Activated naive CD8-positive, alpha-beta T cell treated with anti-CD3 and anti-CD28 coated beads, Interleukin-2, amount 50 U/mL, for 24 hours (primary cell): ENCODE measurements around the gene ITPR1.
A peak's percentile ranks its signal among the peaks of the same experiment; 100 is the strongest.

ENCODE experiments used
- ATAC-seq: fragments of 150-1000 bp; cut with Tn5 transposase; one replicate; pipeline ENCODE4 v1.10.0; 2021
- DNase-seq: peaks from one replicate; pipeline ENCODE4 v3.0.0; 2021
- H3K27ac Mint-ChIP-seq: one replicate; pipeline ENCODE4 v1.8.0; 2021; ENCODE audit warnings: mild to moderate bottlenecking, mixed read lengths
- H3K27me3 Mint-ChIP-seq: one replicate; pipeline ENCODE4 v1.8.0; 2021; ENCODE audit warnings: mixed read lengths
- H3K36me3 Mint-ChIP-seq: one replicate; pipeline ENCODE4 v1.8.0; 2021; ENCODE audit warnings: low read depth, mixed read lengths
- H3K4me1 Mint-ChIP-seq: one replicate; pipeline ENCODE4 v1.8.0; 2021; ENCODE audit warnings: mixed read lengths
- H3K4me3 Mint-ChIP-seq: one replicate; pipeline ENCODE4 v1.8.0; 2021; ENCODE audit warnings: mild to moderate bottlenecking, moderate library complexity, mixed read lengths
- H3K9me3 Mint-ChIP-seq: one replicate; pipeline ENCODE4 v1.8.0; 2021; ENCODE audit warnings: mixed read lengths

The ITPR1 gene

GRCh38 chr3:4614927-4615326 lies 121.8 kb downstream of the ITPR1 start:
- no peaks in the 10 kb centered on the region for H3K27me3 Mint-ChIP-seq
- H3K4me1 Mint-ChIP-seq: peaks cover 21% of the 10 kb centered on the region
- ATAC-seq: no peak
- H3K27ac Mint-ChIP-seq: no peak overlapping the region
- H3K36me3 Mint-ChIP-seq: peaks cover 5% of the 10 kb centered on the region
- no peak overlapping the region for H3K4me3 Mint-ChIP-seq
- no peaks in the 10 kb centered on the region for H3K9me3 Mint-ChIP-seq
- no peak for DNase-seq

- peaks cover 7% of the 10 kb centered on the region for H3K36me3 Mint-ChIP-seq
- no peak overlapping the region for H3K4me3 Mint-ChIP-seq
- ATAC-seq (no peak), DNase-seq (no peak)
- H3K27me3 Mint-ChIP-seq: no peaks in the 10 kb centered on the region
- no peaks in the 10 kb centered on the region for H3K9me3 Mint-ChIP-seq
- H3K27ac Mint-ChIP-seq: peak overlapping the region; percentile 29
- peaks cover 27% of the 10 kb centered on the region for H3K4me1 Mint-ChIP-seq
Observed at GRCh38 chr3:4615750-4616149, 122.6 kb downstream of the ITPR1 start.

- H3K4me1 Mint-ChIP-seq: peaks cover 17% of the 10 kb centered on the region
- no peaks in the 10 kb centered on the region for H3K27me3 Mint-ChIP-seq
- H3K9me3 Mint-ChIP-seq: peaks cover 4% of the 10 kb centered on the region
- H3K27ac Mint-ChIP-seq: no peak overlapping the region
- DNase-seq: no peak
- H3K4me3 Mint-ChIP-seq: no peak overlapping the region
- peaks cover 15% of the 10 kb centered on the region for H3K36me3 Mint-ChIP-seq
- ATAC-seq: no peak
Observed at GRCh38 chr3:4623421-4623999, 130.4 kb downstream of the ITPR1 start.

GRCh38 chr3:4627651-4628375 lies 134.7 kb downstream of the ITPR1 start:
- Mint-ChIP-seq H3K9me3 (no peaks in the 10 kb centered on the region), H3K36me3 (peaks cover 3% of the 10 kb centered on the region), H3K4me3 (no peak overlapping the region), H3K27ac (no peak overlapping the region), H3K4me1 (no peaks in the 10 kb centered on the region), H3K27me3 (no peaks in the 10 kb centered on the region)
- DNase-seq (no peak), ATAC-seq (no peak)

GRCh38 chr3:4629095-4630007 lies 136.2 kb downstream of the ITPR1 start:
- Mint-ChIP-seq H3K4me3 (no peak overlapping the region), H3K4me1 (peaks cover 7% of the 10 kb centered on the region), H3K36me3 (peaks cover 5% of the 10 kb centered on the region), H3K9me3 (no peaks in the 10 kb centered on the region), H3K27me3 (no peaks in the 10 kb centered on the region), H3K27ac (peak overlapping the region; percentile 47)
- ATAC-seq (no peak), DNase-seq (no peak)

- Mint-ChIP-seq H3K27me3 (no peaks in the 10 kb centered on the region), H3K27ac (peak overlapping the region; percentile 56), H3K4me1 (peaks cover 7% of the 10 kb centered on the region), H3K36me3 (peaks cover 12% of the 10 kb centered on the region), H3K9me3 (no peaks in the 10 kb centered on the region), H3K4me3 (no peak overlapping the region)
- peak; percentile 40 for ATAC-seq
- no peak for DNase-seq
Observed at GRCh38 chr3:4633078-4634004, 140.2 kb downstream of the ITPR1 start.

GRCh38 chr3:4634894-4635293 lies 141.7 kb downstream of the ITPR1 start:
- Mint-ChIP-seq H3K27me3 (no peaks in the 10 kb centered on the region), H3K4me3 (no peak overlapping the region), H3K36me3 (peaks cover 9% of the 10 kb centered on the region), H3K9me3 (no peaks in the 10 kb centered on the region), H3K27ac (no peak overlapping the region), H3K4me1 (peaks cover 7% of the 10 kb centered on the region)
- DNase-seq (no peak), ATAC-seq (no peak)

GRCh38 chr3:4637265-4637664 lies 144.1 kb downstream of the ITPR1 start:
- no peak overlapping the region for H3K27ac Mint-ChIP-seq
- DNase-seq (no peak), ATAC-seq (no peak)
- no peaks in the 10 kb centered on the region for H3K27me3 Mint-ChIP-seq
- H3K4me1 Mint-ChIP-seq: peaks cover 7% of the 10 kb centered on the region
- H3K9me3 Mint-ChIP-seq: no peaks in the 10 kb centered on the region
- H3K4me3 Mint-ChIP-seq: no peak overlapping the region
- peaks cover 20% of the 10 kb centered on the region for H3K36me3 Mint-ChIP-seq

- no peak overlapping the region for H3K4me3 Mint-ChIP-seq
- H3K27ac Mint-ChIP-seq: no peak overlapping the region
- peaks cover 50% of the 10 kb centered on the region for H3K36me3 Mint-ChIP-seq
- DNase-seq (no peak), ATAC-seq (no peak)
- no peaks in the 10 kb centered on the region for H3K9me3 Mint-ChIP-seq
- no peaks in the 10 kb centered on the region for H3K27me3 Mint-ChIP-seq
- no peaks in the 10 kb centered on the region for H3K4me1 Mint-ChIP-seq
Observed at GRCh38 chr3:4641863-4642563, 148.9 kb downstream of the ITPR1 start.

- no peaks in the 10 kb centered on the region for H3K9me3 Mint-ChIP-seq
Observed at GRCh38 chr3:4642611-4643010, 149.5 kb downstream of the ITPR1 start.

GRCh38 chr3:4643904-4644547 lies 150.9 kb downstream of the ITPR1 start:
- no peak overlapping the region for H3K27ac Mint-ChIP-seq
- no peaks in the 10 kb centered on the region for H3K4me1 Mint-ChIP-seq
- peaks cover 62% of the 10 kb centered on the region for H3K36me3 Mint-ChIP-seq
- no peak overlapping the region for H3K4me3 Mint-ChIP-seq
- no peak for ATAC-seq
- H3K9me3 Mint-ChIP-seq: no peaks in the 10 kb centered on the region
- no peaks in the 10 kb centered on the region for H3K27me3 Mint-ChIP-seq
- DNase-seq: no peak

More at GRCh38 chr3:4642611-4643010, 149.5 kb downstream of the ITPR1 start:
- no peak overlapping the region for H3K27ac Mint-ChIP-seq
- no peak overlapping the region for H3K4me3 Mint-ChIP-seq
- no peak for DNase-seq
- no peak for ATAC-seq
- H3K4me1 Mint-ChIP-seq: no peaks in the 10 kb centered on the region
- peaks cover 52% of the 10 kb centered on the region for H3K36me3 Mint-ChIP-seq
- no peaks in the 10 kb centered on the region for H3K27me3 Mint-ChIP-seq

GRCh38 chr3:4644951-4645350 lies 151.8 kb downstream of the ITPR1 start:
- no peaks in the 10 kb centered on the region for H3K27me3 Mint-ChIP-seq
- H3K36me3 Mint-ChIP-seq: peaks cover 71% of the 10 kb centered on the region
- no peak overlapping the region for H3K4me3 Mint-ChIP-seq
- no peak for ATAC-seq
- no peaks in the 10 kb centered on the region for H3K9me3 Mint-ChIP-seq
- H3K4me1 Mint-ChIP-seq: no peaks in the 10 kb centered on the region
- H3K27ac Mint-ChIP-seq: no peak overlapping the region
- no peak for DNase-seq

- Mint-ChIP-seq H3K36me3 (peaks cover 70% of the 10 kb centered on the region), H3K4me3 (no peak overlapping the region), H3K27ac (no peak overlapping the region), H3K4me1 (no peaks in the 10 kb centered on the region), H3K27me3 (no peaks in the 10 kb centered on the region), H3K9me3 (no peaks in the 10 kb centered on the region)
- ATAC-seq: no peak
- no peak for DNase-seq
Observed at GRCh38 chr3:4645468-4645867, 152.3 kb downstream of the ITPR1 start.
